Activated CD4-positive, CD25-positive, alpha-beta regulatory T cell treated with anti-CD3 and anti-CD28 coated beads, Interleukin-2, amount 50 U/mL, for 72 hours (primary cell): ENCODE results near the gene ORC2.

Source experiments
- DNase-seq: peaks from one replicate; pipeline ENCODE4 v3.0.0; 2021

Gene ORC2

DNA sequence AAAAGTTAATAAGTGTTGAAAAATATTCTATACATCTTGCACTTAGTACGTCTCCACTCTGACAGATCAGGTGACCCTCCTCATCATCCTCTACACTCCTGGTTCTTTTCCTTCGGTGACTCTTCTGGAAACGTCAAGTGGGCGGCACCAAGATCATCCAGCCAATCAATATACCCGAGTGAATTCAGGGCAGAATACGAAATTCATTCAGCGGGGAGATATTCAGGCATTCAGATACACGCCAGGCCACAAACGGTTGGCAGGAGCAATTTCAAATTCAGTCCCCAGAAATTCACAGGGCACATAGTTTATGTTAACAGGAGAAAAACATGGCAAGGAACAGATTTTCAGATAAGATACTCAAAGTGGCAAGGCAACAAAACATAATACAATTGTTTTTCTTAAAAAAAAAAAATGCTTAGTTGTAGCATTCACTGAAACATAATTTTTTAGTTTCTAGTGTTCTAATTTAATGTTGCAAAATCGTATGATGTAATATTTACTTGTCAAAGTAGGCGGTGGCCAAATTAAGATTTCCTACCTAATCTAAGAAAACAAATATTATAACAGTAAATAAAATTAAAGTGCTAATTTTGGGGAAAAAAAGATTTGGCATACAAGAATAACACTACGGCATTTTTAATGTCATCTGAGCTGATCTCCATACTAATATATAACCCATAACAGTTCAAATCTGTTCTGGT is 103.2 kb downstream of the ORC2 start:
- no peak for DNase-seq
